Heart left ventricle (tissue), 13 donors: ENCODE data around the gene NUDT2.
"Not testable (repeated sequence)": the region's sequence is repeated elsewhere in the genome, so short reads cannot be mapped to it uniquely, and the experiment has no call there.

Experiments
- POLR2A ChIP-seq, 2 donors: fragments of 450-650 bp; IDR thresholded peaks; one replicate each; pipeline ENCODE4 v1.6.1; 2017; ENCODE audit warnings: antibody characterized with exemption in 2 of 2, mild to moderate bottlenecking in 2 of 2, moderate library complexity in 2 of 2
- TF ChIP-seq, protein P1 (sequence below), 12 donors: fragments of 200-600 bp; sonication (generic) in 4 of 12; IDR thresholded peaks; one replicate each; pipeline versions ENCODE4 v1.5.0 to v1.8.0; 2018 to 2022; ENCODE audit warnings: antibody characterized with exemption in 12 of 12, mild to moderate bottlenecking in 5 of 12
- donor health status: ischemic (EF 13 %, LVEDD 7.1; RV severe dilation, severe dysfunction).
- donor health status: DM: no; HTN: yes; CAD: no.
- donor health status: DM: no; HTN: no; CAD: no.
- donor health status: ischemic (EF 25% LVEDD 6.9; RV normal size, moderate dysfunction).
- donor health status: ischemic (EF 25% LVEDD 5.7; RV mildly dilated, moderate dysfunction).
- donor health status: ischemic (EF 35%, LVEDD 5.7; RV mildly dilated, moderate dysfunction).
- donor health status: nonischemic (EF 11% LVEDD 7.7; RV severe dilation, severe dysfunction).
- donor health status: DM: yes; HTN: yes; CAD: no.
- donor health status: PGD.
- donor health status: ischemic (EF 29% LVEDD 5.4; RV normal size, mild dysfunction).
- donor health status: nonischemic (EF 23%, LVEDD 6.1; RV moderate dilation, normal function).

- TF ChIP-seq, protein P1, sequence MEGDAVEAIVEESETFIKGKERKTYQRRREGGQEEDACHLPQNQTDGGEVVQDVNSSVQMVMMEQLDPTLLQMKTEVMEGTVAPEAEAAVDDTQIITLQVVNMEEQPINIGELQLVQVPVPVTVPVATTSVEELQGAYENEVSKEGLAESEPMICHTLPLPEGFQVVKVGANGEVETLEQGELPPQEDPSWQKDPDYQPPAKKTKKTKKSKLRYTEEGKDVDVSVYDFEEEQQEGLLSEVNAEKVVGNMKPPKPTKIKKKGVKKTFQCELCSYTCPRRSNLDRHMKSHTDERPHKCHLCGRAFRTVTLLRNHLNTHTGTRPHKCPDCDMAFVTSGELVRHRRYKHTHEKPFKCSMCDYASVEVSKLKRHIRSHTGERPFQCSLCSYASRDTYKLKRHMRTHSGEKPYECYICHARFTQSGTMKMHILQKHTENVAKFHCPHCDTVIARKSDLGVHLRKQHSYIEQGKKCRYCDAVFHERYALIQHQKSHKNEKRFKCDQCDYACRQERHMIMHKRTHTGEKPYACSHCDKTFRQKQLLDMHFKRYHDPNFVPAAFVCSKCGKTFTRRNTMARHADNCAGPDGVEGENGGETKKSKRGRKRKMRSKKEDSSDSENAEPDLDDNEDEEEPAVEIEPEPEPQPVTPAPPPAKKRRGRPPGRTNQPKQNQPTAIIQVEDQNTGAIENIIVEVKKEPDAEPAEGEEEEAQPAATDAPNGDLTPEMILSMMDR (IDR thresholded peaks at IDR 0.05), result not testable (repeated sequence)
- not testable (repeated sequence) for TF ChIP-seq POLR2A (IDR thresholded peaks at IDR 0.05)
These were observed 21.1 kb upstream of the NUDT2 start for GRCh38 chr9:34308316-34308715.
